Head of caudate nucleus (tissue), 42 donors: ENCODE results near the gene PDGFA.

Source experiments
- DNase-seq, 42 donors: peaks; one replicate each; pipeline versions ENCODE4 v3.0.0 to v3.0.0-alpha.2; 2020 to 2021; ENCODE audit warnings: mixed read lengths in 7 of 42
- intact Hi-C: fragments of 100-400 bp; cut with DNase I; formaldehyde crosslinking; loops from one replicate; pipeline ENCODE4 v1.15.0; 2022

PDGFA gene

DNA sequence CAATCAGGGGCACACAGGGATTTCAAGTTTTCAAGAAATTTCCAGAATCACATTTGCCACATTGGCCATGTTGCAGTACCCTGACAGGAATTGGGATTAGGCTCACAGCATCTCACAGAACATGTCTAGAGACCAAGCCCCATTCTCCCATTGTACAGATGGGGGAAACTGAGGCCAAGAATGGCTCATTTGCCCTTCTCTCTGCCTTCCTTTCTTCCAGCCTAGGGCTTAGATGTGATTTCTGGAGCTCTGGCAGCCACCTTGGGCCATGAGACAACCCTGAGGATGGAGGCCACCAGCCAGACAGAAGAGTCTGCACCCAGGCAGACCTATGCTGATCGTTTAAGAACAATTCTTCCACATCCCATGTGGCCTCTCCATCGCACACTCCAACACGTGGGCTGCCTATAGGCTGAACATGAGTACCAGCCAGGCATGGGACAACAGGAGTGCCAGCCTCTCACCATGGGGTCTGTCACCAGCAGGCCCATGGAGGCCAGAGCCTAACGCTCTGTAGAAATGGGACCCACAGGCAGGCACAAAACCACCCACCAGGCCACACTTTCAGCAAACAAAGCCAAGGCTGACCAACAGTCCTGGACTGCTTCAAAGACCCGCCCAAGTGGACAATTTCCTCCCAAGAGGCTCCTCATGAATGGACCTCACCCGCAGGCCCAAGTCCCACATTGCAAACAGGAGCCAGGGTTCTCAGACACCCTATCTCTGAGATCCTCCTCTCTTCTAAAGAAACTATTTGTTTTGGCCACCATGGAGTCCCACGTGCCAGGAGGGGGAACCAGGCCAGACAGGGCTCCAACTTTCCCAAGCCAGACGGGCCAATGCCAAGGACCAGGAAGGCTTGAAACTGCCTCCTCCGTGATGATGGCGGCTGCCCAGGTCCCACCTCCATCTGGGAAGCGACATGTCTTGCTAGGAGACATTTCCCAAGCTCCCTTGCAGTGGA lies 20.7 kb downstream of the PDGFA start:
- intact Hi-C loops: no loop called here
- DNase-seq: no peak

DNA sequence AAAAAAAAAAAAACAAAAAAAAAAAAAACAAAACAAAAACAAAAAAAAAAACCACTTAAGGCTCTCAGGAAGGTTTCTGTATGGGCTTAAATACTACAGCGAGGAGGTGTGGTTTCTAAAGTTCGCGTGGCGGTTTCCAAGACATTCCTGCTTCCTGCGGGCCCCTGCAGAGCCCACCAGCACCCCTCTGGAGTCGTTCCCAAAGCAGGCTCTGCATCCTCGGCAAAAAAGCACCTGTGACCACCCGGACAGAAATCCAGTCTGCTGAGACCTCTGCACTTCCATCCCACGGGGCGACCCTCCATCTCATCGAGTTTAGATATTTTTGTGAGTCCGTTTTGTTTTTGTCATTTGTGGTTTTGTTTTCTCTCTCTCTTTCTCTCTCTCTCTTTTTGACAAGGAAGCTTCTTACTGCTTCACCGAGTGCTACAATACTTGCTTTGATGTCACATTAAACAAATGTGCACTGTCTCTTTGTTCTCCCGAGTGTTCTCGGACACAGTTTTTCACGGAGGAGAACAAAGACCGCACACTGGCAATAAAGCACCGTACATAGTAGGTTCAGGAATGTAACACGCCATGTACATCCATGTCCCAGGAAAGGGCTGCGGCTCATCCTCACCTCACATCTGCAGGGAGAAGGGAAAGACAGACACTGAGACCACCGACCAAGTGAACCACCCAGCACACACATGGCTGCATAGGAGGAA lies 21.5 kb downstream of the PDGFA start:
- intact Hi-C loops: no loop called here
- DNase-seq: peak in 26 of 42 donors; percentile 38 to 82 (median 62)

DNA sequence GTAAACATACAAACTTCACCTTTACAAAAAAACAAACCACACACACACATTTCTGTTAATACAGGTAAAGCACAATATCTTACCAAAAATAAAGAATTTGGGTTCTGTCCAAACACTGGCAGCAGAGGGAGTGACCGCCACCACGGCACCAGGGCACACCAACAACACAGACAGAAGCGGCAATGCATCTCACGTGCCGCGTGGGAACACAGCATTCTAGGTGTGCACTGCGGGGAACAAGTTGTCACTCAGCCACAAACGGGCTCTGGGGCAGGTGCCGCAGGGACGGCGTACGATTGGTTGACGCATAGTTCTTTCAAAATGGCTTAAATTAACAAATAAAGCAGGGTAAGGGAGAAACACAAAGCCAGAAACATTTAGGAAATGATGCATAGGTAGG lies 22.3 kb downstream of the PDGFA start:
- DNase-seq: no peak
- intact Hi-C loops: no loop called here

DNA sequence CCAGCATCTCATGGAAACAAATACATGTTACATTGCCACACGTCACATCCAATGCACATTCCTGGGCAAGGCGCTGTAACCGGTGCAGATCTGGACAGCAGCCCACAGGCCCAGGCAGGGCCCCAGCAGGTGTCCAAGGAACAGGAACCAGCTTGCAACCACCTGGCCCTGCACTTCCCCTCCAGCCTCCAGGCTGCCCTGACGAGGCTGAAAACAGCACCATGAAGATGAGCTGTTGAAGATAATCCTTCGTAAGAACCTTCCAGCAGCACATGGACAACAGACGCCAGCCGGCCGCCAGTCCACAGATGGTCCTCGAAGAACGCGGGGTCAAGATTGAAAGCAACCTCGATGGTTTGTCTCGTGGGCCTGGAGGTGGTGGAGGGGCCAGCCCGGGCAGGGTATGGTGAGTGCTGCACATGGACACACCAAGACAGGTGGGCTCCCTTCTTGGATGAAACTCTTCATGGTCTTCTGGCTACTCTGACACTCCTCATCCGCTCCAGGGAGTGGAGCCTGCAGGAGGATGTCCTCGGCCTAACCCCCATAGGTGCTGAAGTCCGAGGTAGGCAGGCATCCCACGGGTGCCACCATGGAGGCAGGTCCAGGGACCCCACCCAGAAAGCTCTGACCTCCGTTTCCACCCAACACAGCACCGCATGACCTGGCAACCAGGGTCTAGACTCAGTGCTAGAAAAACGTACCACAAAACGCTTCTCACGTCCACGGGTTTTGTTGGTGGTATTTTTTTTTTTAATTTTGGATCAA lies 22.9 kb downstream of the PDGFA start:
- DNase-seq: no peak
- intact Hi-C loops: no loop called here

DNA sequence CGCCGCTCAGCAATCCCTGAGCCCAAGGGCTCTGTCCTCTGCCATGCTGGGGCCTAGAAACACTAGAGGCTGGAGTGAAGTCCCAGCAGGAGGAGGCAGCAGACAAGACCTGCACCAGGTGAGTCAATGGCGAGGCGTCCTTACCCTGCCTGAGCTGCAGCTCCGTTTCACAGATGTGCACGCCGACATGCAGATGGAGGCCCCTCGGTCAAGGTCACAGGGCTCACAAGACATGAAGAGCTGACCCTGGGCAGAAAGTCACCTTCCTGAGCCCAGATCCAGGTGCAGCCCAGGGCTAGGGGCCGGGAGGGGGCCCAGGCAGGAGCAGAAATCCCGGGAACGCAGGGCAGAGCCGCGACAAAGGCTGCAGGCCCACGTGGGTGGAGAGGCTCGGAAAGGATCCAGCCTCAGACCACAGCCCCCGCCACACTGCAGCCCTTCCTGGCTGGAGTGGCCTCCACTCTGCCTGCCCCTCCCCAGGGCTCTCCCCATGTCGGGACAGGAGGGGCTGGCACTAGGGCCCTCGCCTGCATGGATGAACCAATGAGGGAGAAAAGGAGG lies 23.8 kb downstream of the PDGFA start:
- intact Hi-C loops: no loop called here
- no peak for DNase-seq

DNA sequence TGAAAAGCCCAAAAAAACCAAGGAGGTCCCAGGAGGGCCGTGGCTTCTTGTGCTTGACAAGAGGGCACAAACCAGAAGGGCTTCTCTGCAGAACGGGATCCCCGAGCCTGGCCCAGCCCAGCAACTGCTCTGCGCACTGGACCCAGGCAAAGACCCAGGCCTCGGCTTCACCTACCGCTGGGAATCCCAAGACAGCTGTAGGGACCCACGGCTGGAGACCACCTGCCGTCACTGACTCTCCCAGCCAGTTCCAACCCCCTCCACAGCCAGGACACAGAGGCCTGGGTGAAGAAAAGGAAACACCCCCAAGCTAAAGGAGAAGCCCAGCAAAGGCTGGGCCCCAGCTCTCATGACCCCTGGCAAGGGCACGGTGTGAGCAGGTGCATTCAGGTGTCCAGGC lies 24.3 kb downstream of the PDGFA start:
- DNase-seq: no peak
- intact Hi-C loops: no loop called here

DNA sequence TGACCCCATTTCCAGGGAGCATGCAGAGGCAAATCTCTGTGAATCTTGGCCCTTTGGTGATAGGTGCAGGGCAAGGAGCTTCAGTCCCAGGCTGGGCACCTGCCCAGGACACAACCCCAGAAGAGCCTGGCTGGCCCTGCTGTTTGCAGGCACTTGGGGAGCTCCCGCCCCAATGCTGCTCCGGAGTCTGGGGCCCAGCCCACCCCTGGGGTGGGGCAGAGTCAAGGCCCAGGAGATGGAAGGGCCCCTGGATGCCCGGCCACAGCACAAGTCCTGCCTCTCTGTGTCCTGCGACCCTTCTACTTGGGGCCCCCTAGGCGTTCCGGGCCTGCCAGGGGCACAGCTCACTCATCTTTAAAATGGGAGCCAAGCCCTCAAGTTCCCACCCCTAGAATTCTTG lies 24.7 kb downstream of the PDGFA start:
- no peak for DNase-seq
- intact Hi-C loops: no loop called here

DNA sequence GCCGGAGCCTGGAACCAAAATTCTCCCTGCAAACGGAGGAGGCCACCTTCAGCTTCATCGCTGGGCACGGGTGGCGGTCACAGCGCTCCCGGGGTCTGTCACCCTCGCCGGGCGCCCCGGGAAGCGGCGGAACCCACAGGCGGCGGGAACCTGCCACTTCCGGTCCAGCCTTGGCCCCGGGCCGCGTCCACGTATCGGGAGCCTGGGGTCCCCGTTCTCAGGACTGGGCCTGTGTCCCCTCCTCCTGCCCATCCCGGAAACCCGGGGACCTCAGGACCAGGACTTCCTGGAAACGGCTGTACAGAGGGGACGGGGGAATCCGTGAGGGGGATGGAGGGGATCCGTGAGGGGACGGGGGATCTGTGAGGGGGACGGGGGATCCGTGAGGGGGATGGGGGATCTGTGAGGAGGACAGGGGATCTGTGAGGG lies 25.4 kb downstream of the PDGFA start:
- DNase-seq: no peak

DNA sequence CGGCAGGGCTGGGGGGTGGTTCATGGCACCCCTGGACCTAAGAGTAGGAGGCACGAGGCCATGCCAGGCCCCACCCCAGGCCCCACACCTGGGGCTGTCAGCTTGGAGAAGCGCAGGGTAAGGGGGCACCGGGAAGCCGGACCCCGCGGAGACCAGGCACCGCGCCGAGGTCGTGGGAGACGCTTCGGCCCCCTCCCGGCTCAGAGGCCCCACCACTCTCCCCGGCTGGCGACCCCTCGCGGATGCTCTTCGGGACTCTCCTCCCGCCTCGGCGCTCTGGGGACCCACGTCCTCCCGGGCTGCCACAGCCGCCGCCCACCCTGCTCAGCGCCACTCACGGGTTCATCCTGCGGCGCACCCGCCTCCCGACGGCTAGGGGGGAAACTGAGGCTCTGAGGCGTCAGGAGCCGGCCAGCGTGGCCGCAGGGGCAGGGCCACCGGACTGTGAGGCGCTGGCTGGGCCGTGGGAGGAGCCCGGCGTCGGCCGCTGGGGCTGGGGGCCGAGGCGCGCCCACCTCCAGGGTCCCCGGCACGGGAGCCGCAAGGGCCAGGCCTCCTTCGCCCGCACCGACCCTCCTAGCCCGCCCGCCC lies 25.9 kb downstream of the PDGFA start:
- no peak for DNase-seq
- intact Hi-C loops: no loop called here

More for the DNA sequence above, 25.4 kb downstream of the PDGFA start:
- intact Hi-C loops: no loop called here

DNA sequence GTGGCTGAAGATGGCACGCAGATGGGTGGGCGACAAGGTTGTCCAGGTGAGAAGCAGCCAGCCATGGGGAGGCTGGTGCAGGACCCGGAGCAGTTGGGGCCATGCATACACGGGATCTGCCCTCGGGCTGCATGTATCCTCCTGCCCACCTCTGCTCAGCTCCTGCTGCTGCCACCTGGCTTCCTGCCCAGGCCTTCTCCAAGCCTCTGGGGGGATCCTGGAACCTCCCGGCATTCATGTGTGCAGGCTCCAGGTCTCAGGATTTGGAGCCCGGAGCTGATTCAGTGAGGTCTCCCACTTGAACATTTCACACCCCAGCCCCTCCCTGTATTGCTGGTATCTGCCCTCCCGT lies 27.0 kb downstream of the PDGFA start:
- DNase-seq: no peak
- intact Hi-C loops: no loop called here

DNA sequence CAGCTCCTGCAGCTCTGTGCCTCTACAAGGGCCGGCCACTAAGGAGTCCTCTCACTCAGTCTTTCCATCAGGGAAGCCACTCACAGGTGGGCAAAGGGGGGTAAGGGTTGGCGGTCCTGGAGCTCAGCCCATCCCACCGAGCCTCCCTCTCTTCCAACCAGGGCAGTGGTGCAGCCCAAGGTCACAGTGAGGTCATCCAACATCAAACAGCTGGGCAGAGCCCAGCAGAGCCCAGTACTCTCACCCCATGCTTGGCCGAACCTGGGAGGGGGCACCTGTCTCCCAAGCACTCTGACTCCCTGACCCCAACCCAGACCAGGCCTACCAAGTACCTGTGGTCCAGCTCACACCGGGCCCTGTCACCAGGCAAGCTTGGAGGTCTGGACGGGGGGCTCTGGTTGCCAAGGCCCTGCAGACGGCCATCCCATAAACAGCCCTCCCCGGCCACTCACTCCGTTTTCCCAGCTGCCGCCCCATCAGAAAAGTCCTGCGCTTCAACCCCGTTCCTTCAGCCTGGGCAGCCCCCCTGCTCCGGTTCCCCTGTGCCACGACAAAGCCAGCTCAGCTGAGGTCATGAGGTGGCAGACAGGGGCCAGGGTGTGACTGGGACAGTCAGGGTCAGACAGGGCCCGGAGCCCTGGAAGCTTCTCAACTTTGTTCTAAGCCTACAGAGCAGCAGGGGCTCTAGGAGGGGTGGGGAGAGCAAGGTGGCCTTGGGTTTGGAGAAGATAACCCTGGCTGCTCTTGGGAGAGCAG lies 27.5 kb downstream of the PDGFA start:
- intact Hi-C loops: no loop called here
- no peak for DNase-seq

DNA sequence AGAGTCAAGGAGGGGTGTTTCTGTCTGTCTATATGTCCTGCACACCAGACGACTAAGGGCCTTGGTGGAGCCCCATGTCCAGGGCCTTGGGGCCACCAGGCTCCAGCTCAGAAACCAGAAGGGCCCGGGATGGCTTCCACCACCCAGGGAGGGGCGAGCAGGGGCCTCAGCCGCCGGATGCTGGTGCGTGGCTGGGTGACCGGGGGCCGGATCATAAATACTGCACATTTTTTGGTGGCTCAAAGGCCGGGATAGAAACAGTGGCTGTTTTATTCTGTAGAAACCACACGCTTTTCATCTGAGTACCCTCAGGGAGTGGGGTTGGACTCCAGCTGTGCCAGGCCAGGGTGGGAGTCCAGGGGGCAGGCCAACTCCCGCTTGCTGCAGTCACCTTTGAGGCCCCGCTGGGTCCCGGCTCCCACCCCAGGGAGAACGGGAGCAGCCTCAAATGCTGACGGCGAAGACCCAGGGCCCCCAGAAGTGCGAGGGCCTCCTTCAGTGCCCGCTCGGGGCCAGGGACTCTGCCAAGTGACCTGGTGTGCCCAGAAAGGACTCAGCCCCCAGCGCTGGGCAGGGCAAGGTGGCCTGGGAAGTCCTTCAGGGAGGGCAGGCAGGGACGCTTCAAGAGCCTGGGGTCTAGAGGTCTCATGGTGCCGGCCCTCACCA lies 28.2 kb downstream of the PDGFA start:
- no peak for DNase-seq
- intact Hi-C loops: no loop called here

DNA sequence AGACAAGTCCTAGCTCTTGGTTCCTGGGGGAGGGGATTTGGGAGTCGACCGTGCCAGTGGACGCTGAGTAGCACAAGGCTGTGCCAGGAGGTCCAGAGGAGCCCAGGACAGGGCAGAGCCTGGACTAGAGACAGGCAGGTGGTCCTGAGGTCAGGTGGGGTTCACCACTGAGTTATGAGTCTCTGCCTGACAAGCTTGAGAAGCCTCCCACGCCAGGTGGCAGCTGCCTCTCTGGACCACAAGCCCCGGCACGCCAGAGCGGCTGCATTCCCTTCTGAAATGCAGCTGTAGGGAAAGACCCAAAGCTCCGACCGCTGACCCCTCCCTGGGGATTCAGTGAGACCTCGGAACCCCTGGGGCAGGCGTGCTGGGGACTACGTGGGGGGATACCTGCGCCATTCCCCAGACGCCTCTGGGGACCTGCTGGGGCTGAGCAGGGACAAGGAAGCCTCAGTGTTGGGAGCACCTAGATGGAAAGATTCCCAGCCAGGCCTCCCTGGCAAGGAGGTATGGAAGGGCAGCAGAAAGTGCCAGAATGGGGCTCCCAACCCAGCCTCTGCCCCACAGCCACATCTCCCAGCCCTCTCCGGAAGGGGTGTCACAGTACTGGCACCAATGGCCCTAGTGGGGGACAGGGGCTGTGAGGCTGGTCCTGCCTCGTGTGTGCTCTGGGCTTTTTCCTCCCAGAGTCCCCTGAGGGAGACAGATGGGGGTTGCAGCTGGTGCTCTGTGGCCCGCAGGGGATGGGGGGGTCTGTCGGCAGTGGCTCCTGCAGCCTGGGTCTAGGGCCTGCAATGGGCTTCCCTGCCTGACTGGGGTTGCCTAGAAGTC lies 29.0 kb downstream of the PDGFA start:
- intact Hi-C loops: no loop called here
- no peak for DNase-seq

DNA sequence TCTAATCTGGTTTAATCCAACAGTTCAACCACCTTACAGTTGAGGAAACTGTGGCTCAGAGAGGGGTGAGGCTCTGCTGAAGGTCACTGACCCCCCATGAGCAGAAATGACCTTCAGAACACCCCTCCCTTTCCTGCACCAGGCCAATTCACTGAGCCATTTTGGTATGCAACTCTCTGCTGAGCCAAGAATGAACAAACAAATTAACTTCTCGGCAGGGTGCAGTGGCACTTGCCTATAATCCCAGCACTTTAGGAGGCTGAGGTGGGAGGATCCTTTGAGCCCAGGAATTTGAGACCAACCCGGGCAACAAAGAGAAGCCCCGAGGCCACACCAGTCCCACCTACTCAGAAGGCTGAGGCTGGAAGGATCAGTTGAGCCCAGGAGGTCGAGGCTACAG lies 29.8 kb downstream of the PDGFA start:
- DNase-seq: no peak
- intact Hi-C loops: no loop called here

DNA sequence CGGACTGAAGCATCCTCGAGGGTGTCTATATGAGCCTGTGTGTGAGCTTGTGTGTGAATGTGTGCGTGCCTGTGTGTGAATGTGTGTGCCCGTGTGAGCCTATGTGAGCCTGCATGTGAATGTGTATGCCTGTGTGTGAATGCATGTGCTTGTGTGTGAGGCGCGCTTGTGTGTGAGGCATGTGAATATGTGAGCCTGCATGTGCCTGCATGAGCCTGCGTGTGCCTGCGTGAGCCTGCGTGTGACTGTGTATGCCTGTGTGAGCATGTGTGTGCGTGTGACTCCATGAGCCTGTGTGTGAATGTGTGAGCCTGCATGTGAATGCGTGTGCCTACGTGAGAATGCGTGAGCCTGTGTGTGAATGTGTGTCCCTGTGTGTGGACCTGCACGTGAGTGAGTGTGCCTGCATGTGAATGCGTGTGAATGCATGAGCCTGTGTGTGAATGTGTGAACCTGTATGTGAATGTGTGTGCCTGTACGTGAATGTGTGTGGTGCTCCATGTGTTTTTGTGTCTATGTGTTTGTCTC lies 33.4 kb downstream of the PDGFA start:
- no peak for DNase-seq

DNA sequence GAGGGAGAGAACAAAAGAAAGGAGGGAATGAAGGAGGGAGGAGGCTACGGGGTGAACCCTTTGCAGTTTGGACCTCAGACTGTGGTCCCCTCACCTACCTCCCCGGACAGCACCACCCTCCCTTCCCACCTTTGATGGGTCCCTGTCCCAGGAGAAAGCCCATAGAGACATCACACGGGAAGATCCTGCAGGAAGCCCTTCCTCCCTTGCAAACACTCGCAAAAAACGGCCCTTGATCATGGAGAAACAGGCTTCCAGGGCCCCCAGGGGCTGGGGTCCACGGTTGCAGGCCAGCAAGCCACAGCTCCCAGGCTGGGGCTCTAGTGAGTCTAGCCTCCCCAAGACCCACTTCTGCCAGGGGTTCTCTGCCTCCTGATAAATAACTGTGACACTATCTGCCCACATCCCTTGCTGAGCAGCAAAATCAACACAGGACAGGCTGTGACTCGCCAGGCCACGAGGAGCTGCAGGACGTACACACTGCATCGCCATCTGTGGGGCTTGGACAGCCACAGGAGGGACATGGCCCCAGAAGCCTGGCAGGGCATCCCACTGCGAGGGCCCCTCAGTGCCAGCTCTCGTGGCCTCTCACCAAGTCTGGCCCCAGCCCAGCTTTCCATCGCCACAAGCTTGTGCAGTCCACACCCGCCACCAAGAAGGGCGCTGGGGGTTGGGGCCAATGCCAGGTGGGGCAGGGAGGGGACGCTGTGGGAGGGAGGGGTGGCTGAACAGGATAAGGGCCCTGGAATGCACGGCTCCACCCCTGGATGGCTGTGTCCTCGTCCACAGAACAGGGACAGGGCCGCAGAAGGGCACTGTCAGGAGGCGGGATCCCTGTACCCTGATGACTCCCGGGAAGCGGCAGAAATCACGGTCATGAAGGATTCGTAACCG lies 34.2 kb downstream of the PDGFA start:
- intact Hi-C loops: no loop called here
- no peak for DNase-seq

More for the DNA sequence above, 33.4 kb downstream of the PDGFA start:
- intact Hi-C loops: no loop called here
